Lower leg skin (tissue), 4 donors: ENCODE measurements around the gene GPATCH2. TPM values are rescaled to one million over a fixed set of nuclear protein-coding genes. Genes with fewer than 3 reads are reported as not detected.

ENCODE experiments used
- DNase-seq, 2 donors: peaks; one replicate each; pipeline ENCODE4 v3.0.0-alpha.2; 2019; ENCODE audit warnings: low spot score in 2 of 2
- H3K4me3 ChIP-seq: fragments of 200-600 bp; sonication (generic); 2 replicates; pipeline ENCODE4 v1.5.1; 2017; ENCODE audit warnings: mild to moderate bottlenecking, low read depth; ENCODE audit not compliant: poor library complexity, severe bottlenecking
- CTCF ChIP-seq, 3 donors: fragments of 450-650 bp; IDR thresholded peaks; one replicate each; pipeline ENCODE4 v1.5.1; 2016; ENCODE audit warnings: antibody characterized with exemption in 3 of 3, mild to moderate bottlenecking in 3 of 3, moderate library complexity in 2 of 3
- POLR2A ChIP-seq, 2 donors: fragments of 450-650 bp; IDR thresholded peaks; one replicate each; pipeline ENCODE4 v1.6.1; 2016 to 2017; ENCODE audit warnings: antibody characterized with exemption in 2 of 2, mild to moderate bottlenecking in 1 of 2, moderate library complexity in 1 of 2
- WGBS, 2 donors: methylation state at CpG; one replicate each; pipeline ENCODE4 v1.1.5; 2018; 5-methylcytosine and 5-hydroxymethylcytosine counted together
- intact Hi-C: fragments of 100-400 bp; cut with DNase I; formaldehyde crosslinking; loops from one replicate; pipeline ENCODE4 v1.15.0; 2023; ENCODE audit warnings: low total_unique reads
- total RNA-seq, 4 donors: library from RNA; depleted of rRNA; stranded (reverse); fragments of >200 nt; gene quantifications; one replicate each; pipeline ENCODE4 v1.1.0, GENCODE V29; 2016

The GPATCH2 gene
- total RNA-seq, 4 donors from 2014 or later, result 8.7 to 11.7 (median 9.2) TPM

- intact Hi-C loops, result no loop called here
- TF ChIP-seq CTCF (IDR thresholded peaks at IDR 0.05) (no peak), POLR2A (IDR thresholded peaks at IDR 0.05) (no peak)
- no peak for DNase-seq
These were observed 152.4 kb downstream of the GPATCH2 start for GRCh38 chr1:217478450-217478849.

GRCh38 chr1:217472915-217473314, 158.0 kb downstream of the GPATCH2 start:
- intact Hi-C loops, result no loop called here
- 92 to 94% methylated on average over 1 of the region's 1 CpG for WGBS, 2 donors
- no peak overlapping the region for H3K4me3 ChIP-seq
- TF ChIP-seq POLR2A (IDR thresholded peaks at IDR 0.05) (no peak), CTCF (IDR thresholded peaks at IDR 0.05) (no peak)
- no peak for DNase-seq

More at GRCh38 chr1:217478450-217478849, 152.4 kb downstream of the GPATCH2 start:
- H3K4me3 ChIP-seq, result no peak overlapping the region

GRCh38 chr1:217471403-217471802, 159.5 kb downstream of the GPATCH2 start:
- WGBS, 2 donors, result 61 to 62% methylated on average over 1 of the region's 1 CpG
- intact Hi-C loops, result no loop called here
- TF ChIP-seq POLR2A (IDR thresholded peaks at IDR 0.05) (no peak), CTCF (IDR thresholded peaks at IDR 0.05) (no peak)

DNA sequence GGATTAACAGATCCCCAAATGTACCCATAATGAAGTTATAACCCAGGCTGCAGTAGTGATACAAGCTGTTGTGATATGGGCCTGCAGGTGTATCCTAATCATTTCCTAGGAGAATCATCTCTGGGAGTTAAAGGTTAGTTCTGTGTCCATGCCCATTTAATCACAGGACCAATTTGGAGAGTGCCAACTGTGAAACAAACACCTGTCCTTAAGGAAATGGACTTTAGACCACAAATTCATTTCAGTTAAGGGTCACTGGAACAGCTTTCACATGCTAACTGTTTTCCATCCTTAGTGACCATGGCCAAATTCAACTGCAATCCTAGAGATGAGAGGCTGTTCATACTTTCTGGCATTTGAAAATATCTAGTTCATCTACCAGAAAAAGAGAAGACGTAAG, 160.9 kb downstream of the GPATCH2 start:
- no peak overlapping the region for H3K4me3 ChIP-seq
- TF ChIP-seq POLR2A (IDR thresholded peaks at IDR 0.05) (no peak), CTCF (IDR thresholded peaks at IDR 0.05) (no peak)
- DNase-seq, result no peak
- intact Hi-C loops, result no loop called here
- 72 to 87% methylated on average over 1 of the region's 1 CpG for WGBS, 2 donors

More at GRCh38 chr1:217471403-217471802, 159.5 kb downstream of the GPATCH2 start:
- DNase-seq, result no peak
- H3K4me3 ChIP-seq, result no peak overlapping the region

DNA sequence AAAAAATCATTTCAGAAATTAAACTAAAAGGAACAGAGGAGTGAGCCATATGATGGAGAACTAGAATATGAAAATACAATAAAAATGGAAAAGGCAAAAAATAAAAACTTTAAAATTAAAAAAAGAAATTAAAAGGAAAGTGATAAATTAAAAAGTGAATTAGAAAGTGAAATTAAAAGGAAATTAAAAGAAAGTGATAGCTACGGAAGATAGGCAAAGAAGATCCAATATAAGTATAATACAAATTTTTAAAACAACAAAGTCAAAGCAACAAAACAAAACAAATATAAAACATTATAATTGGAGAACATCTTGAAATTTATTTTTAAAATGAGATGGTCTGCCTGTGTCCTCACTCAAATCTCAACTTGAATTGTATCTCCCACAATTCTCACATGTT, 165.8 kb downstream of the GPATCH2 start:
- 98 to 100% methylated on average over 1 of the region's 1 CpG for WGBS, 2 donors
- TF ChIP-seq POLR2A (IDR thresholded peaks at IDR 0.05) (no peak), CTCF (IDR thresholded peaks at IDR 0.05) (no peak)
- DNase-seq, result no peak
- H3K4me3 ChIP-seq, result no peak overlapping the region
- intact Hi-C loops, result no loop called here

DNA sequence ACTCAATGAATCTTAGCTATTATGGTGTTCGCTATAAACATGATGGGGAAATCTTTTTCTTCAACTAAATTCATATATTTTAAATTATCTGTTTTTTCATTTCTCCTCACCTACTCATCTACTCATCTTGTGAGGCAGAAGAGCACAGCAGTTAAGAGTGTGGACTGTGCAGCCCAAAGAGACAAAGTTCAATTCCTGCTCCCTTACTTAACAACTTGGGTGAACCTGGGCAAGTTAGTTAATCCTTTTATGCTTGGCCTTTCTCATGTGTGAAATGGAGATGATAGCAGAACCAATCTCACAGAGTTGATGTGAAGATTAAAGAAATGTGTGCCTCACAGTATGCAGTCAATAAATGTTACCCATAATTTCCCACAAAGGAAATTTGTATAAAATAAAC, 168.2 kb downstream of the GPATCH2 start:
- H3K4me3 ChIP-seq, result no peak overlapping the region
- intact Hi-C loops, result no loop called here
- TF ChIP-seq CTCF (IDR thresholded peaks at IDR 0.05) (no peak), POLR2A (IDR thresholded peaks at IDR 0.05) (no peak)
- DNase-seq, result no peak
- 94 to 100% methylated on average over 1 of the region's 1 CpG for WGBS, 2 donors
